ENCODE results near the gene CD99L2. TPM values are rescaled to one million over a fixed set of nuclear protein-coding genes. Genes with fewer than 3 reads are reported as not detected.

Gene CD99L2
- polyA plus RNA-seq, 2 donors, result 4.8 to 5.2 TPM

- no peaks in the 10 kb centered on the region for H3K36me3 ChIP-seq (ENCODE audit: control insufficient read depth in 2 of 2, insufficient read depth in 2 of 2, low read length in 1 of 2)
- H3K27me3 ChIP-seq (ENCODE audit: control insufficient read depth in 1 of 2, insufficient read depth in 2 of 2, low read length in 2 of 2), result no peaks in the 10 kb centered on the region
- no peak overlapping the region for H3K4me3 ChIP-seq (ENCODE audit: low read depth in 1 of 2, low read length in 2 of 2)
- H3K4me1 ChIP-seq (ENCODE audit: control insufficient read depth in 2 of 2, insufficient read depth in 2 of 2, low read length in 1 of 2), result peaks cover 2 to 7% of the 10 kb centered on the region in 2 donors
- H3K9me3 ChIP-seq (ENCODE audit: control insufficient read depth in 2 of 2, insufficient read depth in 1 of 2, low read depth in 1 of 2, low read length in 1 of 2), result no peaks in the 10 kb centered on the region
- no peak overlapping the region for H3K27ac ChIP-seq (ENCODE audit: low read depth in 2 of 2, low read length in 1 of 2)
Measured at GRCh38 chrX:150847088-150847487, 51.4 kb downstream of the CD99L2 start.

GRCh38 chrX:150846130-150846529 is 52.3 kb downstream of the CD99L2 start:
- H3K9me3 ChIP-seq (ENCODE audit: control insufficient read depth in 2 of 2, insufficient read depth in 1 of 2, low read depth in 1 of 2, low read length in 1 of 2), result no peaks in the 10 kb centered on the region
- H3K27me3 ChIP-seq (ENCODE audit: control insufficient read depth in 1 of 2, insufficient read depth in 2 of 2, low read length in 2 of 2), result no peaks in the 10 kb centered on the region
- no peak overlapping the region for H3K4me3 ChIP-seq (ENCODE audit: low read depth in 1 of 2, low read length in 2 of 2)
- no peak overlapping the region for H3K27ac ChIP-seq (ENCODE audit: low read depth in 2 of 2, low read length in 1 of 2)
- no peaks in the 10 kb centered on the region for H3K36me3 ChIP-seq (ENCODE audit: control insufficient read depth in 2 of 2, insufficient read depth in 2 of 2, low read length in 1 of 2)
- WGBS, 2 donors, result 92 to 98% methylated on average over 5 of the region's 5 CpGs
- H3K4me1 ChIP-seq (ENCODE audit: control insufficient read depth in 2 of 2, insufficient read depth in 2 of 2, low read length in 1 of 2), result peaks cover 2 to 7% of the 10 kb centered on the region in 2 donors

- peaks cover 2 to 7% of the 10 kb centered on the region in 2 donors for H3K4me1 ChIP-seq (ENCODE audit: control insufficient read depth in 2 of 2, insufficient read depth in 2 of 2, low read length in 1 of 2)
- H3K27ac ChIP-seq (ENCODE audit: low read depth in 2 of 2, low read length in 1 of 2), result no peak overlapping the region
- H3K4me3 ChIP-seq (ENCODE audit: low read depth in 1 of 2, low read length in 2 of 2), result no peak overlapping the region
- H3K9me3 ChIP-seq (ENCODE audit: control insufficient read depth in 2 of 2, insufficient read depth in 1 of 2, low read depth in 1 of 2, low read length in 1 of 2), result no peaks in the 10 kb centered on the region
- H3K36me3 ChIP-seq (ENCODE audit: control insufficient read depth in 2 of 2, insufficient read depth in 2 of 2, low read length in 1 of 2), result no peaks in the 10 kb centered on the region
- 71 to 77% methylated on average over 3 of the region's 3 CpGs for WGBS, 2 donors
- H3K27me3 ChIP-seq (ENCODE audit: control insufficient read depth in 1 of 2, insufficient read depth in 2 of 2, low read length in 2 of 2), result no peaks in the 10 kb centered on the region
Measured at GRCh38 chrX:150845091-150845490, 53.4 kb downstream of the CD99L2 start.

- Histone ChIP-seq H3K27me3 (ENCODE audit: control insufficient read depth in 1 of 2, insufficient read depth in 2 of 2, low read length in 2 of 2) (no peaks in the 10 kb centered on the region), H3K36me3 (ENCODE audit: control insufficient read depth in 2 of 2, insufficient read depth in 2 of 2, low read length in 1 of 2) (no peaks in the 10 kb centered on the region), H3K4me3 (ENCODE audit: low read depth in 1 of 2, low read length in 2 of 2) (no peak overlapping the region), H3K27ac (ENCODE audit: low read depth in 2 of 2, low read length in 1 of 2) (no peak overlapping the region), H3K9me3 (ENCODE audit: control insufficient read depth in 2 of 2, insufficient read depth in 1 of 2, low read depth in 1 of 2, low read length in 1 of 2) (no peaks in the 10 kb centered on the region), H3K4me1 (ENCODE audit: control insufficient read depth in 2 of 2, insufficient read depth in 2 of 2, low read length in 1 of 2) (peaks cover 2 to 6% of the 10 kb centered on the region in 2 donors)
- WGBS, 2 donors, result 52 to 65% methylated on average over 3 of the region's 3 CpGs
Measured at GRCh38 chrX:150844016-150844415, 54.5 kb downstream of the CD99L2 start.

- no peaks in the 10 kb centered on the region for H3K36me3 ChIP-seq (ENCODE audit: control insufficient read depth in 2 of 2, insufficient read depth in 2 of 2, low read length in 1 of 2)
- no peaks in the 10 kb centered on the region for H3K9me3 ChIP-seq (ENCODE audit: control insufficient read depth in 2 of 2, insufficient read depth in 1 of 2, low read depth in 1 of 2, low read length in 1 of 2)
- no peaks in the 10 kb centered on the region for H3K27me3 ChIP-seq (ENCODE audit: control insufficient read depth in 1 of 2, insufficient read depth in 2 of 2, low read length in 2 of 2)
- H3K4me1 ChIP-seq (ENCODE audit: control insufficient read depth in 2 of 2, insufficient read depth in 2 of 2, low read length in 1 of 2), result peaks cover 2 to 3% of the 10 kb centered on the region in 2 donors
- no peak overlapping the region for H3K27ac ChIP-seq (ENCODE audit: low read depth in 2 of 2, low read length in 1 of 2)
- WGBS, 2 donors, result 53 to 75% methylated on average over 2 of the region's 2 CpGs
- no peak overlapping the region for H3K4me3 ChIP-seq (ENCODE audit: low read depth in 1 of 2, low read length in 2 of 2)
Measured at GRCh38 chrX:150842198-150842685, 56.2 kb downstream of the CD99L2 start.

- Histone ChIP-seq H3K36me3 (ENCODE audit: control insufficient read depth in 2 of 2, insufficient read depth in 2 of 2, low read length in 1 of 2) (no peaks in the 10 kb centered on the region), H3K4me3 (ENCODE audit: low read depth in 1 of 2, low read length in 2 of 2) (no peak overlapping the region), H3K27me3 (ENCODE audit: control insufficient read depth in 1 of 2, insufficient read depth in 2 of 2, low read length in 2 of 2) (no peaks in the 10 kb centered on the region), H3K9me3 (ENCODE audit: control insufficient read depth in 2 of 2, insufficient read depth in 1 of 2, low read depth in 1 of 2, low read length in 1 of 2) (no peaks in the 10 kb centered on the region), H3K27ac (ENCODE audit: low read depth in 2 of 2, low read length in 1 of 2) (no peak overlapping the region), H3K4me1 (ENCODE audit: control insufficient read depth in 2 of 2, insufficient read depth in 2 of 2, low read length in 1 of 2) (peaks cover 2 to 3% of the 10 kb centered on the region in 2 donors)
- 73 to 80% methylated on average over 6 of the region's 6 CpGs for WGBS, 2 donors
Measured at GRCh38 chrX:150841456-150842197, 56.8 kb downstream of the CD99L2 start.

GRCh38 chrX:150837845-150838244 is 60.6 kb downstream of the CD99L2 start:
- H3K36me3 ChIP-seq (ENCODE audit: control insufficient read depth in 2 of 2, insufficient read depth in 2 of 2, low read length in 1 of 2), result no peaks in the 10 kb centered on the region
- H3K4me1 ChIP-seq (ENCODE audit: control insufficient read depth in 2 of 2, insufficient read depth in 2 of 2, low read length in 1 of 2), result peaks cover 0 to 2% of the 10 kb centered on the region in 2 donors
- 81 to 92% methylated on average over 4 of the region's 4 CpGs for WGBS, 2 donors
- no peak overlapping the region for H3K4me3 ChIP-seq (ENCODE audit: low read depth in 1 of 2, low read length in 2 of 2)
- no peaks in the 10 kb centered on the region for H3K9me3 ChIP-seq (ENCODE audit: control insufficient read depth in 2 of 2, insufficient read depth in 1 of 2, low read depth in 1 of 2, low read length in 1 of 2)
- H3K27ac ChIP-seq (ENCODE audit: low read depth in 2 of 2, low read length in 1 of 2), result no peak overlapping the region
- no peaks in the 10 kb centered on the region for H3K27me3 ChIP-seq (ENCODE audit: control insufficient read depth in 1 of 2, insufficient read depth in 2 of 2, low read length in 2 of 2)

GRCh38 chrX:150834695-150835094 is 63.8 kb downstream of the CD99L2 start:
- Histone ChIP-seq H3K36me3 (ENCODE audit: control insufficient read depth in 2 of 2, insufficient read depth in 2 of 2, low read length in 1 of 2) (no peaks in the 10 kb centered on the region), H3K4me3 (ENCODE audit: low read depth in 1 of 2, low read length in 2 of 2) (no peak overlapping the region), H3K27me3 (ENCODE audit: control insufficient read depth in 1 of 2, insufficient read depth in 2 of 2, low read length in 2 of 2) (no peaks in the 10 kb centered on the region), H3K4me1 (ENCODE audit: control insufficient read depth in 2 of 2, insufficient read depth in 2 of 2, low read length in 1 of 2) (no peaks in the 10 kb centered on the region), H3K27ac (ENCODE audit: low read depth in 2 of 2, low read length in 1 of 2) (no peak overlapping the region), H3K9me3 (ENCODE audit: control insufficient read depth in 2 of 2, insufficient read depth in 1 of 2, low read depth in 1 of 2, low read length in 1 of 2) (no peaks in the 10 kb centered on the region)
- 76 to 92% methylated on average over 1 of the region's 1 CpG for WGBS, 2 donors

- H3K4me3 ChIP-seq (ENCODE audit: low read depth in 1 of 2, low read length in 2 of 2), result no peak overlapping the region
- H3K27ac ChIP-seq (ENCODE audit: low read depth in 2 of 2, low read length in 1 of 2), result no peak overlapping the region
- no peaks in the 10 kb centered on the region for H3K9me3 ChIP-seq (ENCODE audit: control insufficient read depth in 2 of 2, insufficient read depth in 1 of 2, low read depth in 1 of 2, low read length in 1 of 2)
- no peaks in the 10 kb centered on the region for H3K4me1 ChIP-seq (ENCODE audit: control insufficient read depth in 2 of 2, insufficient read depth in 2 of 2, low read length in 1 of 2)
- 65 to 67% methylated on average over 1 of the region's 1 CpG for WGBS, 2 donors
- H3K36me3 ChIP-seq (ENCODE audit: control insufficient read depth in 2 of 2, insufficient read depth in 2 of 2, low read length in 1 of 2), result peaks cover 0 to 2% of the 10 kb centered on the region in 2 donors
- H3K27me3 ChIP-seq (ENCODE audit: control insufficient read depth in 1 of 2, insufficient read depth in 2 of 2, low read length in 2 of 2), result no peaks in the 10 kb centered on the region
Measured at GRCh38 chrX:150833454-150834056, 64.9 kb downstream of the CD99L2 start.

- Histone ChIP-seq H3K27me3 (ENCODE audit: control insufficient read depth in 1 of 2, insufficient read depth in 2 of 2, low read length in 2 of 2) (no peaks in the 10 kb centered on the region), H3K27ac (ENCODE audit: low read depth in 2 of 2, low read length in 1 of 2) (no peak overlapping the region), H3K4me1 (ENCODE audit: control insufficient read depth in 2 of 2, insufficient read depth in 2 of 2, low read length in 1 of 2) (no peaks in the 10 kb centered on the region), H3K4me3 (ENCODE audit: low read depth in 1 of 2, low read length in 2 of 2) (no peak overlapping the region), H3K36me3 (ENCODE audit: control insufficient read depth in 2 of 2, insufficient read depth in 2 of 2, low read length in 1 of 2) (peaks cover 0 to 3% of the 10 kb centered on the region in 2 donors), H3K9me3 (ENCODE audit: control insufficient read depth in 2 of 2, insufficient read depth in 1 of 2, low read depth in 1 of 2, low read length in 1 of 2) (no peaks in the 10 kb centered on the region)
- WGBS, 2 donors, result 61 to 69% methylated on average over 1 of the region's 1 CpG
Measured at GRCh38 chrX:150831863-150832262, 66.6 kb downstream of the CD99L2 start.
